Loucy (cell line): ENCODE measurements around the gene SATB2.

Experiments used
- H2AFZ ChIP-seq: fragments of 200-600 bp; sonication (generic); 2 replicates; pipeline ENCODE4 v1.6.0; 2016; ENCODE audit warnings: antibody characterized with exemption, mild to moderate bottlenecking, low read length, moderate library complexity
- H3F3A ChIP-seq: fragments of 200-600 bp; 2 replicates; pipeline ENCODE4 v1.6.0; 2016; ENCODE audit warnings: antibody characterized with exemption, low read depth, mild to moderate bottlenecking
- H3K27me3 ChIP-seq: fragments of 200-600 bp; sonication (generic); 2 replicates; pipeline ENCODE4 v1.6.1; 2014; ENCODE audit warnings: low read length, mild to moderate bottlenecking; ENCODE audit not compliant: insufficient read depth, poor library complexity, severe bottlenecking
- H3K36me3 ChIP-seq: fragments of 200-600 bp; sonication (generic); 2 replicates; pipeline ENCODE4 v1.6.1; 2016; ENCODE audit warnings: low read length; ENCODE audit not compliant: insufficient read depth
- H3K4me1 ChIP-seq: fragments of 200-600 bp; sonication (generic); 2 replicates; pipeline ENCODE4 v1.5.1; 2014; ENCODE audit warnings: low read length, mild to moderate bottlenecking; ENCODE audit not compliant: insufficient read depth, poor library complexity, severe bottlenecking
- H3K4me2 ChIP-seq: fragments of 200-600 bp; sonication (generic); 2 replicates; pipeline ENCODE4 v1.6.0; 2014; ENCODE audit warnings: antibody characterized with exemption, low read length, low read depth, mild to moderate bottlenecking; ENCODE audit not compliant: poor library complexity, severe bottlenecking
- H3K4me3 ChIP-seq: fragments of 200-600 bp; sonication (generic); 2 replicates; pipeline ENCODE4 v1.5.1; 2014; ENCODE audit warnings: low read length, mild to moderate bottlenecking, mixed read lengths; ENCODE audit not compliant: poor library complexity, severe bottlenecking
- H3K79me2 ChIP-seq: fragments of 200-600 bp; sonication (generic); 2 replicates; pipeline ENCODE4 v1.6.1; 2014; ENCODE audit warnings: low read length; ENCODE audit not compliant: insufficient read depth
- H3K9ac ChIP-seq: fragments of 200-600 bp; sonication (generic); 2 replicates; pipeline ENCODE4 v1.6.0; 2014; ENCODE audit warnings: mild to moderate bottlenecking, low read depth, low read length, moderate library complexity; ENCODE audit not compliant: poor library complexity, severe bottlenecking
- H3K9me2 ChIP-seq: fragments of 200-600 bp; sonication (generic); replicated peaks from 2 replicates; pipeline ENCODE4 v1.6.1; 2016; ENCODE audit warnings: low read depth, low read length, mixed read lengths
- H3K9me3 ChIP-seq: fragments of 200-600 bp; sonication (generic); 2 replicates; pipeline ENCODE4 v1.6.1; 2014; ENCODE audit warnings: mild to moderate bottlenecking, antibody characterized with exemption, low read length, low read depth; ENCODE audit not compliant: insufficient read depth
- H4K20me1 ChIP-seq: fragments of 200-600 bp; sonication (generic); 2 replicates; pipeline ENCODE4 v1.6.0; 2014; ENCODE audit warnings: antibody characterized with exemption, low read length, mild to moderate bottlenecking; ENCODE audit not compliant: insufficient read depth, poor library complexity, severe bottlenecking
- EZH2phosphoT487 ChIP-seq: fragments of 200-600 bp; IDR thresholded peaks from 2 replicates; pipeline ENCODE4 v1.6.1; 2018; ENCODE audit warnings: antibody characterized with exemption, mild to moderate bottlenecking, moderate library complexity, borderline replicate concordance
- TF ChIP-seq, protein P1 (sequence below): fragments of 200-600 bp; sonication (generic); conservative IDR thresholded peaks from 2 replicates; pipeline ENCODE4 v1.5.1; 2014; ENCODE audit warnings: mild to moderate bottlenecking, antibody characterized with exemption, low read length

The SATB2 gene

DNA sequence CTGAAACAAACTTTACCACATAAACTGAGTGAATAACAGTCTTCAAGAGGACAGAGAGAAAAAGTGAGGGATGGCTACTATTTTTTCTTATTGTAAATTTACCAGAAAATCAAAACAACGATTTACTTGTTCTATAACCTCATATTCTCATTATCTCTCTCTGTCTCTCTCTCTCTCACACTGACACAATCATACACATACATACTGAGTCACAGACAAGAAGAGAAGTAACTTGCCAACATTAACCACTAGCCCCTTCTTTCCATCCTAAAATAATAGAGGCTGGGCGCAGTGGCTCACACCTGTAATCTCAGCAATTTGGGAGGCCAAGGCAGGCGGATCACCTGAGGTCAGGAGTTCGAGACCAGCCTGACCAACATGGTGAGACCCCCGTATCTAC lies 18.2 kb downstream of the SATB2 start:
- no peak overlapping the region for H3K9ac ChIP-seq
- no peaks in the 10 kb centered on the region for H3K9me3 ChIP-seq
- H2AFZ ChIP-seq: no peak overlapping the region
- no peaks in the 10 kb centered on the region for H3K79me2 ChIP-seq
- H3K27me3 ChIP-seq: no peaks in the 10 kb centered on the region
- no peaks in the 10 kb centered on the region for H4K20me1 ChIP-seq
- no peaks in the 10 kb centered on the region for H3K36me3 ChIP-seq
- no peaks in the 10 kb centered on the region for H3K4me1 ChIP-seq
- TF ChIP-seq EZH2phosphoT487: no peak
- TF ChIP-seq, protein P1, sequence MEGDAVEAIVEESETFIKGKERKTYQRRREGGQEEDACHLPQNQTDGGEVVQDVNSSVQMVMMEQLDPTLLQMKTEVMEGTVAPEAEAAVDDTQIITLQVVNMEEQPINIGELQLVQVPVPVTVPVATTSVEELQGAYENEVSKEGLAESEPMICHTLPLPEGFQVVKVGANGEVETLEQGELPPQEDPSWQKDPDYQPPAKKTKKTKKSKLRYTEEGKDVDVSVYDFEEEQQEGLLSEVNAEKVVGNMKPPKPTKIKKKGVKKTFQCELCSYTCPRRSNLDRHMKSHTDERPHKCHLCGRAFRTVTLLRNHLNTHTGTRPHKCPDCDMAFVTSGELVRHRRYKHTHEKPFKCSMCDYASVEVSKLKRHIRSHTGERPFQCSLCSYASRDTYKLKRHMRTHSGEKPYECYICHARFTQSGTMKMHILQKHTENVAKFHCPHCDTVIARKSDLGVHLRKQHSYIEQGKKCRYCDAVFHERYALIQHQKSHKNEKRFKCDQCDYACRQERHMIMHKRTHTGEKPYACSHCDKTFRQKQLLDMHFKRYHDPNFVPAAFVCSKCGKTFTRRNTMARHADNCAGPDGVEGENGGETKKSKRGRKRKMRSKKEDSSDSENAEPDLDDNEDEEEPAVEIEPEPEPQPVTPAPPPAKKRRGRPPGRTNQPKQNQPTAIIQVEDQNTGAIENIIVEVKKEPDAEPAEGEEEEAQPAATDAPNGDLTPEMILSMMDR: no peak
- no peaks in the 10 kb centered on the region for H3K9me2 ChIP-seq
- H3K4me2 ChIP-seq: no peak overlapping the region
- no peaks in the 10 kb centered on the region for H3F3A ChIP-seq
- no peak overlapping the region for H3K4me3 ChIP-seq

DNA sequence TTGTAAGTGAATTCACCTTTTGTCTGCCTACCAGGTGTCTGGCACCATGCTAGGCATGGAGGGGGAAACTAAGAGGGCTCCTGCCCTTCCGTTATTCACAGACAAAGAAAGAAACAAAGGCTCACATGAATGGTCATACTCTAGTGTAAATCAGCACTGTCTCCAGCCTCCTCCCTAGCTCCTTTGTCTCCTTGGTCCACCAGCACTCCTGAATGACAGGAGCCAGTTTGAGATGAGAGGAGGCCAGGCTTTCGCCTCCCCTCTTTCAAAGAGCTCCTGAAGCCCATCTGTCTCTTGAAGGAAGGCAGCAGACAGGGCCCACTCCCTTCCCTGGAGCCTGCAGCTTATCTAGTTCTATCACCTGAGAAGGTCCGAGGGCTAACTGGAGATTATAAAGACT lies 18.7 kb downstream of the SATB2 start:
- no peak overlapping the region for H3K4me3 ChIP-seq
- no peaks in the 10 kb centered on the region for H3K4me1 ChIP-seq
- no peaks in the 10 kb centered on the region for H3K79me2 ChIP-seq
- H3K9me3 ChIP-seq: no peaks in the 10 kb centered on the region
- no peak for TF ChIP-seq EZH2phosphoT487
- TF ChIP-seq, protein P1: no peak
- H2AFZ ChIP-seq: no peak overlapping the region
- H3K4me2 ChIP-seq: no peak overlapping the region
- H3F3A ChIP-seq: no peaks in the 10 kb centered on the region
- H4K20me1 ChIP-seq: no peaks in the 10 kb centered on the region
- H3K27me3 ChIP-seq: no peaks in the 10 kb centered on the region
- H3K9me2 ChIP-seq: no peaks in the 10 kb centered on the region
- no peaks in the 10 kb centered on the region for H3K36me3 ChIP-seq
- no peak overlapping the region for H3K9ac ChIP-seq

DNA sequence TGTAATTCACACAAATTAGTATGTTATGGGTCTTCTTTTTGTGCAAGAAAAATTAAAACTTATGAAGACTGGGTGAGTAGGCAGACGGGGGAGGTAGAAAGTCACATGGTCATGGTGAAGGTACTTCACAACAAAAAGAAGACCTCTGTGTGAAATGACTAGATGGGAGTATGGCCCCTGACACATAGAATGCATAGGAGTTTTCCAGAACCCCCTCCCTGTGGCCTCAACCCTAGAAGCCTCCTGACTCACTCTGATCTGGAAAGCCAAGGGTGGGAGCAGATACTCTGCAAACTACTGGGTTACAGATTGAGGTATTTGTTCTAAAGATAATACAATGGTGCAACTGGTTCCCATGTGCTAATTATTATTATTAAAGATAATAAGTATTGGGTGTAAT lies 23.2 kb downstream of the SATB2 start:
- Histone ChIP-seq H3K4me3 (no peak overlapping the region), H2AFZ (no peak overlapping the region), H3K27me3 (no peaks in the 10 kb centered on the region), H3K9ac (no peak overlapping the region), H3K4me2 (no peak overlapping the region), H3K4me1 (no peaks in the 10 kb centered on the region), H3K79me2 (no peaks in the 10 kb centered on the region), H3K9me3 (no peaks in the 10 kb centered on the region), H3K9me2 (no peaks in the 10 kb centered on the region), H3F3A (no peaks in the 10 kb centered on the region), H4K20me1 (no peaks in the 10 kb centered on the region), H3K36me3 (no peaks in the 10 kb centered on the region)
- TF ChIP-seq EZH2phosphoT487: no peak
- TF ChIP-seq, protein P1: no peak
